ENCODE results near the gene TMEM52.
A peak's percentile ranks its signal among the peaks of the same experiment; 100 is the strongest.

The TMEM52 gene

DNA sequence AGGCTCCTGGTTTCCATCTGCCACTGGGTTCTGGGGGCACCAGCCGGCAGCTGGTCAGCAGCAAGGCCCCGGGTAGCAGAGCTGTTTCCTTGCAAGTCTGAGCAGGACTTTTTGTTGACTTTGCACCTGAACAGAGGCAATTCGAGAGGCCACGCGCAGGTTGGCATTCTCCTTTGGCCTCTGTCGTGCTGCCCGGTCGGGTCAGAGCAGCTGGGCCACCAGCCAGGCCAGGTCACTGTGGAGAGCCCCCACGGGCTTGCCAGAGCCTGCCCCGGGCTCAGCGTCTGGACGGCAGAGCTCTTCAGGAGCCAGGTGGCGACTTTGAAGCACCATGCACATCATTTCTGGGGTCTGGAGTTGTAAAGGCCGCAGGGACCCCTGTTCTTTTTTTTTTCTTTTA, 28.4 kb upstream of the TMEM52 start:
- no peak overlapping the region for H3K4me3 ChIP-seq (ENCODE audit: low read depth, low read length)
- TF ChIP-seq, protein P1, sequence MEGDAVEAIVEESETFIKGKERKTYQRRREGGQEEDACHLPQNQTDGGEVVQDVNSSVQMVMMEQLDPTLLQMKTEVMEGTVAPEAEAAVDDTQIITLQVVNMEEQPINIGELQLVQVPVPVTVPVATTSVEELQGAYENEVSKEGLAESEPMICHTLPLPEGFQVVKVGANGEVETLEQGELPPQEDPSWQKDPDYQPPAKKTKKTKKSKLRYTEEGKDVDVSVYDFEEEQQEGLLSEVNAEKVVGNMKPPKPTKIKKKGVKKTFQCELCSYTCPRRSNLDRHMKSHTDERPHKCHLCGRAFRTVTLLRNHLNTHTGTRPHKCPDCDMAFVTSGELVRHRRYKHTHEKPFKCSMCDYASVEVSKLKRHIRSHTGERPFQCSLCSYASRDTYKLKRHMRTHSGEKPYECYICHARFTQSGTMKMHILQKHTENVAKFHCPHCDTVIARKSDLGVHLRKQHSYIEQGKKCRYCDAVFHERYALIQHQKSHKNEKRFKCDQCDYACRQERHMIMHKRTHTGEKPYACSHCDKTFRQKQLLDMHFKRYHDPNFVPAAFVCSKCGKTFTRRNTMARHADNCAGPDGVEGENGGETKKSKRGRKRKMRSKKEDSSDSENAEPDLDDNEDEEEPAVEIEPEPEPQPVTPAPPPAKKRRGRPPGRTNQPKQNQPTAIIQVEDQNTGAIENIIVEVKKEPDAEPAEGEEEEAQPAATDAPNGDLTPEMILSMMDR (IDR thresholded peaks at IDR 0.05; ENCODE audit: low read depth, low read length), result no peak

DNA sequence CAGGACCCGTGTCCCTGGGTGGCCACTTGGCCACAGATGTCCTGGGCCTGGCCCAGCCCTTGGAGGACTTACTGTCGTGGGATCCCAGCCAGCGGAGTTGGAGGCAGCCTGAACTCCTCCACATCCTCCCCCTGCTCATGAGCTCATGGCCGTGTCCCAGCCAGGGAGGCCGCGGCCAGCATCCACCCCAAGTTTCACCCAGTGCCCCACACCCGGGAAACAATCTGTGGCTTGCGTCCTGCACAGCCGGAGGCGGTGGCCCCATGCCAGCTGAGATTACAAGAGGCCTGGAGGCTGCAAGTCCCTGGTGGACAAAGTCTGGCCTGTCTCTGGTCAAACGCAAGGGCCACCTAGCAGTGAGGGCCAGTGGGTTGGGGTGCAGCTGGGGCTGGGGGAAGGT, 27.5 kb upstream of the TMEM52 start:
- H3K4me3 ChIP-seq (ENCODE audit: low read depth, low read length), result no peak overlapping the region
- TF ChIP-seq, protein P1 (IDR thresholded peaks at IDR 0.05; ENCODE audit: low read depth, low read length), result no peak

GRCh38 chr1:1945782-1946393, 26.8 kb upstream of the TMEM52 start:
- H3K4me3 ChIP-seq (ENCODE audit: low read depth, low read length), result no peak overlapping the region
- TF ChIP-seq, protein P1 (IDR thresholded peaks at IDR 0.05; ENCODE audit: low read depth, low read length), result no peak

GRCh38 chr1:1943834-1944570, 24.9 kb upstream of the TMEM52 start:
- TF ChIP-seq, protein P1 (IDR thresholded peaks at IDR 0.05; ENCODE audit: low read depth, low read length), result peak; percentile 92
- no peak overlapping the region for H3K4me3 ChIP-seq (ENCODE audit: low read depth, low read length)

DNA sequence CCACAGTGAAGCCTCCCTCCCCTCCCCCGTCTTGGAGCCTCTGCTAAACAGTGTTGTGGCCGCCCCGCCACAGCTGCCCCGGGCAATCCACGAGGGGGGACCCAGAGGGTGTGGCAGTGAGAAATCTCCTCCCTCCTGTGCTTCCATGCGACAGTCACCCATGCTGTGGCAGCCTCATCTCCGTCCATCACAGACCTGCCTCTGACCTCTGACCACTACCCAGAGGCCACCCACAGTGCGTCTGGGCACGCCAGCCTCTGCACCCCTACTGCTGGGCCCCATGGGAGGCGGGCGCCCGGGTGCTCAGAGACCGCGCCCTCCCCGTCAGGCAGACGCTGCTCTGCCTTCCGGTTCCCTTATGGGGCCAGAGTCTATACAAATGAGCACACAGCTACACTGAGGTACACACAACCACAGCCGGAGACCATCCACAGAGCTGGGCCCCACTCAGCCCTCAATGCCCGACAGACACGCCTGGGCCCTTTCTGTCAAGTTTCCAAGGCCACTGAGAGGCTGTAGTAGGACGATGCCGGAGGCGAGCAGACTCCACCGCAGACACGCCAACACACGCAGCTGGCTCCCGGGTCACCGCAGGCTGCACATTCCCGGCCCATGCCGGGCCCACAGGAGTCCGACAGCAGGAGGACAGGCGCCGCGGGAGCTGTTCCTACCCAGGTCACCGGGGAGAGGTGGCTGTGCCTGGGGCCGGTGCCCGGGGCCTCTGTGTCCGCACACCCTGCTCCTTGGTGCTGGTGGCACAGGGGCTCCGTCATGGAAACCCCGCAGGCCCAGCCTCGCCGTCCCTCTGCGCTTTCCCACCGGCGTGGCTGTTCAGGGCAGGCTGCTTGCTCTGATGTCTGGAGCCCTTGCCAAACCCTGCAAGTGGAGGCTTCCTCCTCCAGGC, 23.9 kb upstream of the TMEM52 start:
- no peak overlapping the region for H3K4me3 ChIP-seq (ENCODE audit: low read depth, low read length)
- TF ChIP-seq, protein P1 (IDR thresholded peaks at IDR 0.05; ENCODE audit: low read depth, low read length), result no peak

- TF ChIP-seq, protein P1 (IDR thresholded peaks at IDR 0.05; ENCODE audit: low read depth, low read length), result no peak
- H3K4me3 ChIP-seq (ENCODE audit: low read depth, low read length), result no peak overlapping the region
Measured at GRCh38 chr1:1941868-1942752, 23.0 kb upstream of the TMEM52 start.

Data from WI38 (cell line).